ENCODE measurements around the gene RTN4RL2. TPM values are rescaled to one million over a fixed set of nuclear protein-coding genes. Genes with fewer than 3 reads are reported as not detected.
A peak's percentile ranks its signal among the peaks of the same experiment; 100 is the strongest.

The RTN4RL2 gene
- total RNA-seq, 4 donors from 2014 or later: 0.13 to 2.8 (median 0.77) TPM

DNA sequence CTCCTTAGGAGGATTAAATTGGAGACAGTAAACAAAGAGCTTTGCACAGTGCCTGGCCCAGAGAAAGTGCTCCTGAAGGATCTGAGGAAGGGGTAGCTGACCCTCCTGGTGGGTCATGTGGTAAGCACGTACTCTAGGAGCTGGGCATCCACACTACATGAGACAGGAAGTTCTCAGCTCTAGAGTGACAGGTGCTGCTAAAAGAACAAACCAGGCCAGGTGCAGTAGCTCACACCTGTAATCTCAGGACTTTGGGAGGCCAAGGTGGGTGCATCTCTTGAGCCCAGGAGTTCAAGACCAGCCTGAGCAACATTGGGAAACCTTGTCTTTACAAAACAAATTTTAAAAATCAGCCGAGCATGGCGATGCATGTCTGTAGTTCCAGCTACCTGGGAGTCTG is 42.0 kb downstream of the RTN4RL2 start:
- Histone ChIP-seq H3K36me3 (no peaks in the 10 kb centered on the region), H3K27me3 (no peaks in the 10 kb centered on the region), H3K9me3 (no peaks in the 10 kb centered on the region), H3K27ac (peak overlapping the region; percentile 87 to 95 (median 92)), H3K4me3 (no peak overlapping the region), H3K4me1 (peaks cover 28 to 39% of the 10 kb centered on the region in 2 donors)
- ATAC-seq: no peak
- DNase-seq: no peak
- in situ Hi-C loops (cut with MboI; ENCODE audit: low sequenced_read_pairs in 4 of 4): no loop called here
- intact Hi-C loops (cut with DNase I; ENCODE audit: low total_unique reads): no loop called here
- TF ChIP-seq POLR2A (IDR thresholded peaks at IDR 0.05): no peak
- TF ChIP-seq CTCF (IDR thresholded peaks at IDR 0.05 in 4 of 5, conservative IDR thresholded peaks at IDR 0.05 in 1 of 5): no peak

DNA sequence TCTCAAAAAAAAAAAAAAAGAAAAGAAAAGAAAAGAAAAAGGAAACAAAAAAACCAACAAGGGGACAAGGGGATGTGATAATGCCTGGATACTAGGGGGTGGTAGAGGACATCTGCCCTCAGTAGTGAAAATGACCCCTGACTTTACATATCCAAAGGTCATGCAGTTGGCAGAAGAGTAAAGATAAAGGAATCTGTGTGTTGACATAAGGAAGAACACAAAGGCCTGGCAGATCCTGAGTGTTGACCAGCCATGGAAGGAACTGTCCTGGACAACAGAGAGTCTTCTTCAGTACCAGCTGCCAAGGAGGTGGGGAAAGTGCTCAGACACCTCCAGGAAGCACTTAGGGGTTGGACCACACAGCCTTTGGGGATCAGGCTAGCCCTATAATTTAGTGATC is 42.5 kb downstream of the RTN4RL2 start:
- no peak for DNase-seq
- H3K36me3 ChIP-seq: no peaks in the 10 kb centered on the region
- H3K4me3 ChIP-seq: no peak overlapping the region
- no peak for TF ChIP-seq POLR2A (IDR thresholded peaks at IDR 0.05)
- no peaks in the 10 kb centered on the region for H3K9me3 ChIP-seq
- intact Hi-C loops (cut with DNase I; ENCODE audit: low total_unique reads) (no loop called here), in situ Hi-C loops (cut with MboI; ENCODE audit: low sequenced_read_pairs in 4 of 4) (no loop called here)
- no peak for ATAC-seq
- peaks cover 28 to 39% of the 10 kb centered on the region in 2 donors for H3K4me1 ChIP-seq
- no peaks in the 10 kb centered on the region for H3K27me3 ChIP-seq
- H3K27ac ChIP-seq: peak overlapping the region in 2 of 4 donors; percentile 10 to 87

DNA sequence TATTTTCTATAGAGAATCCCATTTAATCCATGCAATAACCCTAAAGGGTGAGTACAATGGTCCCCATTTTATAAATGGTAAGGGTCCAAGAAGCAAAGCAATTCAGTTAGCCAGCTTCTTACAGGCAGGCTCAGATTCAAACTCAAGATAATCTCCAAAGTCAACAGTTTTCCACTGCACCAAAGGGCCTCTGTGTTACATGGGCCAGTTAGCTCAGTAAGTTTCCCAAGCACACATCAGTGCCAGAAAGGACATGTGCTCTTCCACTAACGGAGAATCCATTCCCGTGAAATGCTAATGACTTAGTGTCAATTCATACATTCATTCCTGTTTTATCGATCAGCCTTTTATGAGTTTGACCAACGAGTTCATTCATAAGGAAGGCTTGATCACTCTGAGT is 44.2 kb downstream of the RTN4RL2 start:
- Histone ChIP-seq H3K36me3 (no peaks in the 10 kb centered on the region), H3K27me3 (no peaks in the 10 kb centered on the region), H3K9me3 (no peaks in the 10 kb centered on the region), H3K27ac (no peak overlapping the region), H3K4me3 (no peak overlapping the region), H3K4me1 (peaks cover 21 to 27% of the 10 kb centered on the region in 2 donors)
- TF ChIP-seq POLR2A (IDR thresholded peaks at IDR 0.05) (no peak), CTCF (IDR thresholded peaks at IDR 0.05 in 4 of 5, conservative IDR thresholded peaks at IDR 0.05 in 1 of 5) (no peak)
- no peak for ATAC-seq
- in situ Hi-C loops (cut with MboI; ENCODE audit: low sequenced_read_pairs in 4 of 4): no loop called here
- intact Hi-C loops (cut with DNase I; ENCODE audit: low total_unique reads): no loop called here
- DNase-seq: no peak

DNA sequence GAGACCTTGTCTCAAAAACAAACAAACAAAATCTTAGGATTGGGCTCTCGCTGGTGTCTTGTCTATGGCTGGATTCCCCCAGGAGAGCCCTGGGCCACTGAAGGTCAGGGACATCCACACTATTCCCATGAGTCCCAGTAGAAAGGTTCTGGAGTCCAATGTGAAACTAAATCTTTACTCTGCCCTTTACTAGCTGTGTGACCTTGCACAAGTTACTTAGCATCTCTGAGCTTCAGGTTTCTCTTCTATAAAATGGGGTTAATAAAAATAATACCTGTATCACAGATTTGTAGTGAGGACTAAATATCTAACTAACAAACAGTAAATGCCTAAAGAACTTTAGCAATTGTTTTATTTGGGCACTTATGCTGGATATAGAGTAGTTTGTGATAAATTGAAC is 46.2 kb downstream of the RTN4RL2 start:
- intact Hi-C loops (cut with DNase I; ENCODE audit: low total_unique reads): no loop called here
- DNase-seq: no peak

More for the DNA sequence above, 46.2 kb downstream of the RTN4RL2 start:
- H3K36me3 ChIP-seq: no peaks in the 10 kb centered on the region
- H3K9me3 ChIP-seq: no peaks in the 10 kb centered on the region
- ATAC-seq: no peak
- no peak overlapping the region for H3K27ac ChIP-seq
- H3K4me1 ChIP-seq: peaks cover 3 to 9% of the 10 kb centered on the region in 2 donors
- no peak for TF ChIP-seq CTCF (IDR thresholded peaks at IDR 0.05 in 4 of 5, conservative IDR thresholded peaks at IDR 0.05 in 1 of 5)
- TF ChIP-seq POLR2A (IDR thresholded peaks at IDR 0.05): no peak
- no peak overlapping the region for H3K4me3 ChIP-seq
- in situ Hi-C loops (cut with MboI; ENCODE audit: low sequenced_read_pairs in 4 of 4): no loop called here
- H3K27me3 ChIP-seq: no peaks in the 10 kb centered on the region
